Fibroblast of the aortic adventitia (primary cell): Measurements from ENCODE around the gene ZNF398. TPM values are rescaled to one million over a fixed set of nuclear protein-coding genes. Genes with fewer than 3 reads are reported as not detected.
"Not testable (repeated sequence)": the region's sequence is repeated elsewhere in the genome, so short reads cannot be mapped to it uniquely, and the experiment has no call there.

Source experiments
- DNase-seq: peaks from one replicate; pipeline ENCODE4 v3.0.0-alpha.2; 2010; ENCODE audit warnings: low read depth
- H3K4me3 ChIP-seq: 2 replicates; pipeline ENCODE4 v1.5.1; 2011; ENCODE audit warnings: low read depth, mild to moderate bottlenecking, control low read depth, low read length, moderate library complexity
- CTCF ChIP-seq: IDR thresholded peaks from 2 replicates; pipeline ENCODE4 v1.5.1; 2011; ENCODE audit warnings: mild to moderate bottlenecking, low read length, control low read depth, inconsistent platforms; ENCODE audit not compliant: insufficient read depth
- total RNA-seq: library from RNA; depleted of rRNA; stranded (reverse); fragments of >200 nt; gene quantifications from 2 replicates; pipeline ENCODE4 v1.2.3, GENCODE V29; 2012; ENCODE audit warnings: low replicate concordance

ZNF398 gene
- total RNA-seq, 1 donor = 15.2 TPM

GRCh38 chr7:149223761-149224160 is 76.5 kb downstream of the ZNF398 start:
- no peak for DNase-seq
- H3K4me3 ChIP-seq = no peak overlapping the region
- TF ChIP-seq CTCF = no peak

- DNase-seq = no peak
- no peak for TF ChIP-seq CTCF
Measured at GRCh38 chr7:149224352-149224751, 77.1 kb downstream of the ZNF398 start.

GRCh38 chr7:149225106-149225505 is 77.9 kb downstream of the ZNF398 start:
- no peak for TF ChIP-seq CTCF
- no peak for DNase-seq
- no peak overlapping the region for H3K4me3 ChIP-seq

More at GRCh38 chr7:149224352-149224751, 77.1 kb downstream of the ZNF398 start:
- no peak overlapping the region for H3K4me3 ChIP-seq

GRCh38 chr7:149225656-149226055 is 78.4 kb downstream of the ZNF398 start:
- TF ChIP-seq CTCF = no peak
- DNase-seq = no peak

GRCh38 chr7:149226366-149226765 is 79.1 kb downstream of the ZNF398 start:
- not testable (repeated sequence) for DNase-seq, H3K4me3 ChIP-seq

More at GRCh38 chr7:149225656-149226055, 78.4 kb downstream of the ZNF398 start:
- no peak overlapping the region for H3K4me3 ChIP-seq

- TF ChIP-seq CTCF = no peak
- no peak overlapping the region for H3K4me3 ChIP-seq
- DNase-seq = no peak
Measured at GRCh38 chr7:149226840-149227494, 79.7 kb downstream of the ZNF398 start.

GRCh38 chr7:149228831-149229471 is 81.7 kb downstream of the ZNF398 start:
- no peak for TF ChIP-seq CTCF
- DNase-seq = no peak

More at GRCh38 chr7:149228831-149229471, 81.7 kb downstream of the ZNF398 start:
- no peak overlapping the region for H3K4me3 ChIP-seq
